ENCODE results near the gene ATF3. TPM values are rescaled to one million over a fixed set of nuclear protein-coding genes. Genes with fewer than 3 reads are reported as not detected.

Gene ATF3
- total RNA-seq, 2 experiments from 2014 or later = 42.4 to 44.9 TPM

DNA sequence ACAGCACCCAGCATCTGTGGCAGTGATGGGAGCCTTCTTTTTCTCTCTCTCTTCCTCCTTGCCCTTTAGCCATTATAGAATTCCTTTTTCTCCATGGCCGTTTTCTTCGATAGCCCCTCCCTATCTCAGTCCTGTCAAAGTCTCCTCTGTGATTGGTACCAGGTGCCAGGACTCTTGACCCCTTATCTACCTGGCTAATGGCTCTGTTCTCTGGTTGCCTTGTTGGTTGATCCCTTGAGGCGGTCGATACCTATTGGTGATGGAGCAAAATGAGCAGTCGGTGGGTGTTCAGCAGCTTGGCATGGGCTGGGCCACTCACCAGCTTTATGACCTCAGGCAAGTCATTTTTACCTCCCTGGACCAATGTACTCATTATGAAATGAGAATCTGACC lies 2.0 kb downstream of the ATF3 start:
- peak overlapping the region; percentile 12 for H3K27ac Mint-ChIP-seq
- peaks cover 36% of the 10 kb centered on the region for H3K27me3 Mint-ChIP-seq
- no peaks in the 10 kb centered on the region for H3K9me3 Mint-ChIP-seq
- H3K4me1 Mint-ChIP-seq = peaks cover 62% of the 10 kb centered on the region
- peak overlapping the region; percentile 84 for H3K4me3 Mint-ChIP-seq
- peaks cover 47% of the 10 kb centered on the region for H3K36me3 Mint-ChIP-seq
- no peak for DNase-seq

DNA sequence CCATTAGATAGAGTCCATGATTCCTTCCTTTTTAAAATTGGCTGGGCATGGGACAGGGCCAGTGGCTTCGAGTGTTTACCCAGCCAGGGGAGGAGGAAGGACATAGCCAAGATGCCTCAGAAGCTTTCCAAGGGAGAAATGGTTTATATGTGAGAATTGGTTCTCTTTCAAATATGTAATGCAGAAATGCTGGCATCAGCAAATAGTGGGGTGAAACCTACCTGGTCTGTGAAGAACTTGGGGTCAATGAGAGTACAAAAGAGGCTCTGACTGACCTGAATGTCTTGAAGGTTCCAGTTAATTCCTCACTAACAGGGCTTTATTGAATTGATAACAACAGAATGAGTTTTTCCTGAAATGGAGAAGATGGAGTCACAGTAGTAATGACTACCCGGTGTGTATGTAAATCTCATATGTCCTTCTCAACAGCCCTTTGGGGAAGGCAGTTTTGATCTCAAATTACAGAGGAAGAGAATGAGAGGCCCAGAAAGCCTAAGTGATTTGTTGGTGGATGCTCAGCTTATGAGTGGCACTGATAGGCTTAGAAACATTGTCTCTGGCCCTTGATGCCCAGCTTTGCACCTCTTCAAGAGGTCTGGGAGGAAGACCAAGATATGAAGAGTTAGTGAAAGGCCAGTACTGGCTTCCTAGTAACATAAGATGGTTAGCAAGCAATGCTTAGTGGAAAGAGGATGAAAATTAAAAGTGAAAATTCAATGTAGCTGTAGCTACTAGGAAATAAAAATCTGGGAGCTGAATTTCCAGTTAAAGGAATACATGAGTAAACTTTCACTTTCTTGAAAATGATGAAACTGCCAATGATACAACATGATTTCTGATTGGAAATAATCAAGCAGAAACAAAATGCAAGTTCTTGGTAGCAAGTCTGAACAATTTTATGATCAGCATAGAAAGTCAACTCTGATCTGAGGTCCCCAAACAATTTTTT lies 2.7 kb downstream of the ATF3 start:
- H3K4me1 Mint-ChIP-seq = peaks cover 56% of the 10 kb centered on the region
- H3K9me3 Mint-ChIP-seq = no peaks in the 10 kb centered on the region
- H3K36me3 Mint-ChIP-seq = peaks cover 54% of the 10 kb centered on the region
- peak overlapping the region; percentile 49 for H3K27ac Mint-ChIP-seq
- peaks cover 29% of the 10 kb centered on the region for H3K27me3 Mint-ChIP-seq
- no peak for DNase-seq
- H3K4me3 Mint-ChIP-seq = peak overlapping the region; percentile 84

DNA sequence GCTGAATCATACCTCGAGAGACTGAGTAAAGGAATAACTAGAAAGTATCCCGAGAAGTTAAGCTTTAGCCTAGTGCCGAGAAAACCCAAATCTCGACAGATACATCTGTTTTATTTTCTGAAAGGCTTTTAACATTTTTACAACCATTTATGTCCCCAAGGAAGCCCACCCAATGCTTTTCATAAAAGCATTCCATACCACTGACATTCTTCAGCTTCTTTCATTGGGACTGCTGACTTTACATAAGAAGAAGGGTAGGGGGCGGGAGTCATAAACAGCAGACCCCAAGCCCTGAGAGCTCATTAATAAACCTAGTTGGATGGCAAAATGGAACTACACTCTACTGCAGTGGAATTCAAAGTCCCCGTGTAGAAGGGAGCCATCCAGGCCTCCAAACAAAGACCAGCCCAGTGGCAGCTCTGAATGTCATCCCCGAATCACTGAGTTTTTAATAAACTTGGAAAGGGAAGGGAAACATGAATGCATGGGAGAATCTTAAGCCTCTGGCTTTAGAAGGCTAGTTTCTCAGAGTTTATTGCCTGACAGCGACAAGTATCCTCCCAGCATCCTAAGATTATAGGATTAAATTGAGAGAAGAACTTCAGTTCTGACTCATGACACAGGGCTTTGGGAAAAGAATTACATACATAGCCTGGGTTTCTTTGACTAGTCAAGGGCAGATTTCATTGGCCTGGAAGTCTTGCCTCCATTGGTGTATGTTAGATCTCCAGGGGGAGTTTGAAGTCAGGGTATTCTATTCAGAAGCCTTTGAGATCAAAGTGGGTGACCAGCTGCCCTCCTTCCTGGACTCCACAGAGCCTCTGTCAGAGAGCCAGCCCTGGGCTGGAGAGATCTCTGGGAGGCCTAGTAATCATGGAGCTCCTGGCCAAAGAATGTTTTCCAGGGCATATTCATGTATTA lies 3.7 kb downstream of the ATF3 start:
- Mint-ChIP-seq H3K27ac (peak overlapping the region; percentile 49), H3K27me3 (peaks cover 18% of the 10 kb centered on the region), H3K4me3 (no peak overlapping the region), H3K4me1 (peaks cover 50% of the 10 kb centered on the region), H3K9me3 (no peaks in the 10 kb centered on the region), H3K36me3 (peaks cover 63% of the 10 kb centered on the region)
- DNase-seq = no peak

DNA sequence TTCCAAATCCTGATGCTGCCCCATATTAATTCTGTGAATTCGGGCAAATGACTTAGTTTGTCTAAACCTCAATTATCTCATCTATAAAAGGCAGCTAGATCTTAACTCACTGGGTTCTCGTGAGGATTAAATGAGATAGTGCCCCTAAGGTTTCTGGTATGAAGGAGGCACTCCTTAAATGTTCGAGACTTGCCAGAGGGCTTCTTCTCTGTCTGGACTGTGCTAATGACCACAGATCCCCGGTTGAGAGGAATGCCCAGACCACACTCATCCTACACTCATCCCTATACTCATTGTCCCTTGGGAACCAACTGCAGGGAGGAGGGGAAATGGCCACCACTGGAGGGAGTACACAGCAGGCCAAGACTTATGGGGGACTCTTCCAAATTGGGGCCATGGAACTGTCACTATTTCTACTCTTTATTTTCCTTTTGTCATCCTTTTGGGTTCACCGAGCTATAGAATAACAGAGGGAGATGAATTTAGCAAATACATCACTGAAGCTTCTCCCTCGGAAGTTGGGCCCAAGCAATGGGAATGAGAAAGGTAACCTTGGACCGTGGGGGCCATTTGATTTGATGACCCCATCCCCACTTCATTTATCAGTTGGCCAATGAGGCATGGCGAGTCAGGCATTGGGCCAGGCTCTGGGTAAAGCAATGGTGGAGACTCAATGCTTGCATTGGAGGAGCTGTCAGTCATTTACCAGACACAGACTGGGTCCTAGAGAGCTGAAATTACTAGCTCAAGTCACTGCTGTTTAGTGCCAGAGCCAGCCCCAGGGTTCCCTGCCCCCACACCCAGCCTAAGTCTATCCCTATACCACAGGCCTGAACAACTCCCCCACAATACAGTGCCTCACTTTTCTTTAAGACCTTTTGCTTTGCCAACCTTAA lies 5.1 kb downstream of the ATF3 start:
- no peak for DNase-seq
- peaks cover 49% of the 10 kb centered on the region for H3K4me1 Mint-ChIP-seq

DNA sequence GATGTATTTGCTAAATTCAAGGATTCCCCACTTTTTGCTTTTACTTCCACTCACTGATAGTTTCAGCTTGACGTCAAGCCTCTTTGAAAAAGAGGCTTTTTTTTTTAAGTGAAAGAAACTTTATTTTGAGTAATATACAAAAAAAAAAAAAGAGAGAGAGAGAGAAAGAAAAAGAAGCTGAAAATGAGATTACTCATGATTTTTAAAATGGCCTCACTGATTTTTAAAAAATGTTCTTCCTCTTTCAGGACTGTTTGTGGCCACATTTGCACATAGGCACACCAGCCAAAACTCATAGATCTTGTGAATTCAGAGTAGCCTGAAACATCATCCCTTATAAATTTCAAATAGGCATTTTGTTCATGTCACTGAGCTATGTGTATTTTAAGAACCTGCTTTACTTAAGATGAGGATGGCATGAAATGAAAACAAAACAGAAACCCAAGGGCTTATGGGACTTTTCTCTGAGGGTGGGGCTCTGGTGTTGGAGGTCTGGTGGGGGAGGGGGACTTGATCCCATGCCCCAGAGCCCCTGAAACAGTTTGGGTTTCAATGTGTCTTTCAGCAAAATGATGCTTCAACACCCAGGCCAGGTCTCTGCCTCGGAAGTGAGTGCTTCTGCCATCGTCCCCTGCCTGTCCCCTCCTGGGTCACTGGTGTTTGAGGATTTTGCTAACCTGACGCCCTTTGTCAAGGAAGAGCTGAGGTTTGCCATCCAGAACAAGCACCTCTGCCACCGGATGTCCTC lies 6.1 kb downstream of the ATF3 start:
- no peak overlapping the region for H3K4me3 Mint-ChIP-seq
- peaks cover 80% of the 10 kb centered on the region for H3K36me3 Mint-ChIP-seq
- peaks cover 49% of the 10 kb centered on the region for H3K4me1 Mint-ChIP-seq
- no peaks in the 10 kb centered on the region for H3K9me3 Mint-ChIP-seq
- peaks cover 13% of the 10 kb centered on the region for H3K27me3 Mint-ChIP-seq
- DNase-seq = no peak
- peak overlapping the region; percentile 75 for H3K27ac Mint-ChIP-seq

More for the DNA sequence above, 5.1 kb downstream of the ATF3 start:
- Mint-ChIP-seq H3K9me3 (no peaks in the 10 kb centered on the region), H3K27me3 (peaks cover 13% of the 10 kb centered on the region), H3K27ac (peak overlapping the region; percentile 22), H3K4me3 (no peak overlapping the region), H3K36me3 (peaks cover 71% of the 10 kb centered on the region)

DNA sequence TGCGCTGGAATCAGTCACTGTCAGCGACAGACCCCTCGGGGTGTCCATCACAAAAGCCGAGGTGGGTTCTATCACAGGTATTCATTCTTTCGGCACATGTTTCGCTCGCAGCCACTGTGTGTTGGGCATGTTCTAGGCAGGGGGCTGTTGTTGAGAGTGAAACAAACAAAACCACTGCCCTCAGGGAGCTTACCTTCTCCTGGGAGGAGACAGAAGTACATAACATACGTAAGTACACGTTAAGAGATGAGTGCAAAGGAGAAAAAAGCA lies 6.6 kb downstream of the ATF3 start:
- Mint-ChIP-seq H3K4me1 (peaks cover 44% of the 10 kb centered on the region), H3K9me3 (no peaks in the 10 kb centered on the region), H3K27me3 (peaks cover 9% of the 10 kb centered on the region), H3K36me3 (peaks cover 79% of the 10 kb centered on the region), H3K27ac (no peak overlapping the region), H3K4me3 (no peak overlapping the region)
- no peak for DNase-seq

DNA sequence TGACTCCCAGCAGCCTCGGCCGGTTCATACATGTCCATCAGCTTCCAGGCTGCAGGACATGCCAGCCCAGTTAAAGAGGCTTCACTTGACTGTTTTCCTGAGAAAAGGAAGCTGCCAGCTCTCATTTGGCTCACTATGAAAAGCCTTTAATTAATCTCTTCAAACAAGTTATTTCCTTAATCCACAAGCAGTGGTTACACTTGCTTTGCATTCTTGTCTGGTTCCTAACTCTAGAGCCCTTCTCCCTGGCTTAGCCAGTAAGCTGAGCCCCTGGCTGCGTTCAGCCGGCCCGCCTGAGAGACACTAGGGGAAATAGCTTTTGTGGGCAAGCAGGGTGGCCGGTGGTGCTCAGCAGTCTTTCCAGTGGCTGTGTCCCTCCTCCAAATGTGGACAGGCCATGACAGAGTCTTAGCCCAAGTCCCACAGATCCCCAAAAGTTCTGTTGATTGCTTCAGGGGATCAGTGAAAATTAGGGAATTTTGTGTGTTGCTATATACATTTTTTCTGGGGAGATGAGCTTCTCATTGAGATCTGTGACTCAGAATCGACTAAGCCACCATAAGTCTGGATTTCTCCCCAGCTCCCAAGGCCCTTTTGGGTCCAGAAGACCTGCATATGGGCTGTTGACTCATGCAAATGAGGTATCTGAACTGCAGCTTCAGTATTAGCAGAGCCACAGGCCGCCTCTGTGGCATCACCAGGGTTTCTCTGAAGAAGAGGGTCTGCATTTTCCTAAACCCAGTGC lies 10.1 kb downstream of the ATF3 start:
- H3K9me3 Mint-ChIP-seq = no peaks in the 10 kb centered on the region
- DNase-seq = no peak
- peaks cover 76% of the 10 kb centered on the region for H3K36me3 Mint-ChIP-seq
- H3K4me1 Mint-ChIP-seq = peaks cover 26% of the 10 kb centered on the region
- H3K4me3 Mint-ChIP-seq = no peak overlapping the region
- no peaks in the 10 kb centered on the region for H3K27me3 Mint-ChIP-seq
- no peak overlapping the region for H3K27ac Mint-ChIP-seq

DNA sequence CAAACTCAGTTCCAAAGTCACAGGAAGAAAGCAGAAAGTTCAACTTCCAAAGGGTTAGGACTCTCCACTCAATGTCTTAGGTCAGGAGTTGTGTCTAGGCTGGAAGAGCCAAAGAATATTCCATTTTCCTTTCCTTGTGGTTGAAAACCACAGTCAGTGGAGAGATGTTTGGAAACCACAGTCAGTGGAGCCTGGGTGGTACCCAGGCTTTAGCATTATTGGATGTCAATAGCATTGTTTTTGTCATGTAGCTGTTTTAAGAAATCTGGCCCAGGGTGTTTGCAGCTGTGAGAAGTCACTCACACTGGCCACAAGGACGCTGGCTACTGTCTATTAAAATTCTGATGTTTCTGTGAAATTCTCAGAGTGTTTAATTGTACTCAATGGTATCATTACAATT lies 11.7 kb downstream of the ATF3 start:
- DNase-seq = no peak
- Mint-ChIP-seq H3K4me3 (no peak overlapping the region), H3K4me1 (peaks cover 15% of the 10 kb centered on the region), H3K9me3 (no peaks in the 10 kb centered on the region), H3K27ac (no peak overlapping the region), H3K36me3 (peaks cover 65% of the 10 kb centered on the region), H3K27me3 (no peaks in the 10 kb centered on the region)

DNA sequence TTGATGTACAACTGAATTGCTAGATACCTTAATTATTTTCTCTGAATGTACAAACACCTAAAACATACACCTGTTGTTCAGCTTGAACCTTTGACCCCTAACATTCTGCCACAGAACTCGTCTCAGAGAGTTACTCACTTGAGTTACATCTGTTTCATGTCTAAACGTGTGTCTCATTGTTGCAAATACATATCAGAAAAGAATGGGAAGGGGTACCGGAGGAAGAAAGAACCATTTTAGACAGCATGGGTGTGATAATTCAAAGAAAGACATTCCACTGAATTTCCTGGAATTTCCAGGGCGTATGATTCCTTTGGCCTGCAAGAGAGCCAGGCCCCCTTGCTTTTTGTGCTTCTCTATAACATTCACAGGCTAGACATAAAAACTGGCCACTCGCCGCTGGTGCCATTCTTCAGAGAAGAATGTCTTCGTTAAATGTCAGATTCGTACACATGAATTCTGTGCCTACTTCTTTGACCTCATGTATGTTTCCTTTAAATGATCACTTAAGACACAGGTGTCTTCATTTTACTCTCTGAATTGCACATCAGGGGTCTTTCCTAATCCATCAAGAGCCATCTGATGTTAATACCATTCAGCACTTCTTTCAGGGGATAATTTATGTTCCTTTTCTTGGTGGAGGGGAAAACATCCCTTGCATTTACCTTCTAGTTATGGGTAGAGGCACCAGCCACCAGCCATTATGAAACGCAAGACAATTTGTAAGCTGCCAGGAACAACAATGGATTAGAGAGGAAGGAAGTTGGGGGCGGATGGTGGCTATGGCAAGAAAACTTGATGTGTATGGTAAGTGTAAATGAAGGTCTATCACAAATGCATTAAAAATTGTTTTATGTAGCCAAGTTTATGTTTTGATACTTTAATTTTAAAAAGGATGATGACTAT lies 12.7 kb downstream of the ATF3 start:
- peaks cover 55% of the 10 kb centered on the region for H3K36me3 Mint-ChIP-seq
- no peaks in the 10 kb centered on the region for H3K9me3 Mint-ChIP-seq
- DNase-seq = no peak
- no peaks in the 10 kb centered on the region for H3K27me3 Mint-ChIP-seq
- peaks cover 15% of the 10 kb centered on the region for H3K4me1 Mint-ChIP-seq
- H3K4me3 Mint-ChIP-seq = no peak overlapping the region
- H3K27ac Mint-ChIP-seq = no peak overlapping the region

DNA sequence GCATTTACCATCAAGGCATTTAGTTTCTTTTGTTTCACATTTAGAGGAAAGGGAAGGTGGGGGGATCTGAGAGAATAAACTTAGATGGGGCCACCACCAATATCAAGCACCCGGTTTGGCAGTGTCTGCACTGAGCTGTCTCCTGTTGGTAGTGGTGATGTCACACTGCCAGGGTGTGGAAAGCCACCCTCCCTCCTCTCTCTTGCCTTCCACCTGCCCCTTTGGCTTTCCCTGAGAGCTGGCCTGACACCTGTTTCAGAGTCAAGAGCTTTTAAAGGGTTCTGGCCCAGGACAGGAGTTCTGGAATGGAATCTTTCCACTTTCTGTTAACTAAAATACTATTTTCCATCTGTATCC lies 13.4 kb downstream of the ATF3 start:
- H3K27ac Mint-ChIP-seq = no peak overlapping the region
- peaks cover 15% of the 10 kb centered on the region for H3K4me1 Mint-ChIP-seq
- no peak overlapping the region for H3K4me3 Mint-ChIP-seq
- H3K36me3 Mint-ChIP-seq = peaks cover 49% of the 10 kb centered on the region
- H3K9me3 Mint-ChIP-seq = no peaks in the 10 kb centered on the region
- no peak for DNase-seq
- H3K27me3 Mint-ChIP-seq = no peaks in the 10 kb centered on the region

DNA sequence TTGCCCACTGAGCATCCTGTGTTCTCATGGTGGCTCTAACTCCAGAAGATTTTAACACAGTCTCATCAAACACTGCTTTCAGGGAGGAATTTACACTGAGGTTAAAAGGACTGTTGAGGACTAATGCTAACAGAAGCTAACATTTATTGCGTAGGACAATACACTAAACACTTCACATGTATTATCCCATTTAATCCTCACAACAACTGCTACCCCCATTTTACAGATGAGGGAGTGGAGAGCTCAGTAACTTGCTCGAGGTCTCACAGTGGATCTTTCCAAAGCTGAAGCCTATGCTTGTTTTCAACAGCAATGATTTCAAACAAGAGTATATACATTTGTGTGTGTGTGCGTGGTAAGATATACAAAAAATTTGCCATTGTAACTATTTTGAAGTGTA lies 13.9 kb downstream of the ATF3 start:
- Mint-ChIP-seq H3K9me3 (no peaks in the 10 kb centered on the region), H3K4me1 (peaks cover 15% of the 10 kb centered on the region), H3K27me3 (no peaks in the 10 kb centered on the region), H3K4me3 (no peak overlapping the region), H3K36me3 (peaks cover 45% of the 10 kb centered on the region), H3K27ac (no peak overlapping the region)
- DNase-seq = no peak

DNA sequence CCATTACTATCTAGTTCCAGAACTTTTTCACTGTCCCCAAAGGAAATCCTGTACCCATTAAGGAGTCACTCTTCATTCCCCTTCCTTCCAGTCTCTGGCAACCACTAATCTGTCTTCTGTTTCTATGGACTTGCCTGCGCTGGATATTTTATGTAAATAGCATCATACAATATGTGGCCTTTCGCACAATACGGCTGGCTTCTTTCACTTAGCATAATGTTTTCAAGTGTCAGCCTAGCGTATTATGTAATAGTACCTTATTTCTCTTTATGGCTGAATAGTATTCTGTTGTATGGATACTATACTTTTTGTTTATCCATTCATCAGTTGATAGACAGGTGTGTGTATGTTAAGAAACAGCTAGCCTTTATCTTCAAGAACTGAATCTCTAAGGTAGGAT lies 14.3 kb downstream of the ATF3 start:
- Mint-ChIP-seq H3K9me3 (no peaks in the 10 kb centered on the region), H3K4me1 (peaks cover 15% of the 10 kb centered on the region), H3K27me3 (no peaks in the 10 kb centered on the region), H3K36me3 (peaks cover 44% of the 10 kb centered on the region), H3K27ac (no peak overlapping the region), H3K4me3 (no peak overlapping the region)
- DNase-seq = no peak

DNA sequence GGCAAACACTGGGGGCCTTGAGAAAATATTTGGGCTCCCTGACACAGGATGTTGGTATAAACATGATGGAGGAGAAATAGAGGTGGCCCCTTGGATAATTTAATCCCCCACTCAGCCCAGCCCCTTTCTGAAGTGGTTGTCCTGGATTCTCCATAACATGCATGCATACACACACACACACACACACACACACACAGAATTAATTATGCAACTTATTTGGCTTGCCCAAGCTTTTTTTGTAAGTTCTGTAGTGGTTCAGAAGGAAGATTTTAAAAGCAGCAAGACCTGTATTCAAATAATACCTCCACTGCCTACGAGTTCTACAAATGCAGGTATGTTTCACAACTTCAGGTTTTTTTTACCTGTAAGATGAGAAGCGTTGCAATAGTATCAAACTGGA lies 15.0 kb downstream of the ATF3 start:
- Mint-ChIP-seq H3K27ac (no peak overlapping the region), H3K9me3 (no peaks in the 10 kb centered on the region)

More for the DNA sequence above, 15.0 kb downstream of the ATF3 start:
- DNase-seq = no peak
- Mint-ChIP-seq H3K36me3 (peaks cover 39% of the 10 kb centered on the region), H3K27me3 (no peaks in the 10 kb centered on the region), H3K4me1 (peaks cover 15% of the 10 kb centered on the region), H3K4me3 (no peak overlapping the region)
